ENCODE results near the gene PPIL3.

GRCh38 chr2:200930947-200931626 is 42.2 kb upstream of the PPIL3 start:
- TF ChIP-seq CTCF (IDR thresholded peaks at IDR 0.05; ENCODE audit: low read depth, low read length) (no peak), EZH2phosphoT487 (IDR thresholded peaks at IDR 0.05; ENCODE audit: low read depth) (no peak)

Data from OCI-LY3 (cell line).